GM10248 (cell line): ENCODE data around the gene KRT39.

ENCODE experiments used
- CTCF ChIA-PET: fragments of 300-600 bp; sonication (Branson Sonifier 250); formaldehyde crosslinking; extraction: SDS; loops from one replicate; lab custom pipeline; 2021; ENCODE audit warnings: antibody characterized with exemption; lab: Yijun Ruan, JAX
- POLR2A ChIA-PET: fragments of 350-650 bp; sonication (Branson Sonifier 250); formaldehyde crosslinking; extraction: SDS; loops from one replicate; lab custom pipeline; 2020; ENCODE audit warnings: antibody characterized with exemption; lab: Yijun Ruan, JAX
- DNase-seq: peaks from one replicate; pipeline ENCODE4 v3.0.0; 2012; ENCODE audit errors: extremely low spot score
- CTCF ChIP-seq: IDR thresholded peaks from 2 replicates; pipeline ENCODE4 v1.5.1; 2012; ENCODE audit warnings: mild to moderate bottlenecking, low read depth; ENCODE audit errors: extremely low read depth, missing control alignments, control extremely low read depth

KRT39 gene

DNA sequence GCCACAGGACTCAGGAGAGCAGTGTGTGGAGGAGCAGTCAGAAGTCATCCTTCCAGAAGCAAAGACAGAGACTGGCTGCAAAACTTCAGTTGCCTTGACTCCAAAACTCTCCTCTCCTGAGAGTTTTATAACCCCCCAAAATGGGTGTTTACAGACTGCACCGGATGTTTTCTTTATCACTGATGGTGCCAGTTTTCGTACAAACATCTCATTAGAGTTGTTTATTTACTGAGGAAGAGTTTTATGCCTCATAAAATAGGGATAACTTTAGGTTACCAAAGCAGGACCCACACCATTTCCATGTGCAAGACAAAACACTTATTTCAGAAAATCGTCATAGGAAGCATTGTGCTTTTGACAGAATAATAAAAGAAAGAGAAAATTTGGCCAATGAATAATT, 17.5 kb upstream of the KRT39 start, which contains the start of gene KRT40:
Gene KRT40 (minus strand): TSS at position 101 of the 400 bp plus-strand sequence. CDS start 53 bp downstream, at position 48.
- POLR2A ChIA-PET: no interaction called here
- CTCF ChIA-PET: no interaction called here
- DNase-seq: no peak
- no peak for TF ChIP-seq CTCF

- DNase-seq: no peak
- POLR2A ChIA-PET: no interaction called here
- TF ChIP-seq CTCF: no peak
- CTCF ChIA-PET: no interaction called here
Observed at GRCh38 chr17:40981115-40981514, 14.4 kb upstream of the KRT39 start.

DNA sequence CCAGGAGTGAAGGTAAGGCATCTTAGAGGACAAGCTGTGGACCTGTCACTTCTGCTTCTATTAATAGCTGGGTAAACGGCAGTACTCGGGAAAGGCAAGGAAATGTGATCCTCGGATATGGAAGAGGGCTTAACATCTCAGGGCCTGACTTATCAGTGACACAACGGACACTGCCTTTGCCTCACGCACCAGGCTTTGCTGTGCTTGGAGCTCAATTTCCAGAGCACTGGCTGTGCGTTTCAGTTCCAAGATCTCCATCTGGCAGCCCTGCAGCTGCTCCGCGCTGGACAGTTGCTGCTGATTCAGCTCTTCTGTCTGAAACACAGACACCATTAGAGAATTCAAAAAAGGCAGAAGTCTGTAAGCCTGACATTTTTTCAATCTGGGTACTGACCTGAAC, 13.8 kb upstream of the KRT39 start:
- no peak for DNase-seq
- no peak for TF ChIP-seq CTCF
- ChIA-PET POLR2A (no interaction called here), CTCF (interaction anchor here (1.7 kb wide), 1 partner anchor 8 kb away, joined by 4 read pairs; no protein-coding TSS in a partner anchor)

- CTCF ChIA-PET: interaction anchor here (1.7 kb wide), 1 partner anchor 9 kb away, joined by 4 read pairs; no protein-coding TSS in a partner anchor
- no peak for DNase-seq
- POLR2A ChIA-PET: no interaction called here
- TF ChIP-seq CTCF: no peak
Observed at GRCh38 chr17:40980117-40980516, 13.4 kb upstream of the KRT39 start.

GRCh38 chr17:40978575-40979151, 11.9 kb upstream of the KRT39 start:
- no peak for TF ChIP-seq CTCF
- ChIA-PET POLR2A (no interaction called here), CTCF (interaction anchor here (1.7 kb wide), 1 partner anchor 10 kb away, joined by 4 read pairs; no protein-coding TSS in a partner anchor)

DNA sequence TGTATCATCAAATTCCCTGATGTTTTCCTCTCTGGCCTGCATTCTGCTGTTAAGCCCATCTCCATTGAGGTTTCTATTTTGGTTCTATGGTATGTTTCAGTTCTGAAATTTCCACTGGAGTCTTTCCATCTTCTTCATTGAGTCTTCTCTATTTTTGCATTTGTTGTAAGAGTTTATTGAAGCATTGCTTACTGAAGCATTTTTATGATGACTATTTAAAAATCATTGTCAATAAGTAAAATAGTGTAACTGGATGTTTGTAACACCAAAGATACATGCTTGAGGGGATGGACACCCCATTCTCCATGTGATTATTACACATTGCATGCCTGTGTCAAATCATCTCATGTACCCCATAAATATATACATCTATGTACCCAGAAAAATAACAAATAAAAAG, 8.8 kb upstream of the KRT39 start:
- CTCF ChIA-PET: no interaction called here
- no peak for DNase-seq
- POLR2A ChIA-PET: no interaction called here
- no peak for TF ChIP-seq CTCF

More at GRCh38 chr17:40978575-40979151, 11.9 kb upstream of the KRT39 start:
- DNase-seq: no peak
